Stimulated activated CD8-positive, alpha-beta memory T cell treated with anti-CD3 and anti-CD28 coated beads, Interleukin-15, amount 100 ng/mL, for 1 hour (primary cell): ENCODE measurements around the gene RBM12.
"Not testable (repeated sequence)": the region's sequence is repeated elsewhere in the genome, so short reads cannot be mapped to it uniquely, and the experiment has no call there.

Source experiments
- DNase-seq: peaks from one replicate; pipeline ENCODE4 v3.0.0-alpha.2; 2020; ENCODE audit warnings: low read depth

The RBM12 gene

GRCh38 chr20:35698298-35699126, 33.8 kb upstream of the RBM12 start:
- no peak for DNase-seq

GRCh38 chr20:35697696-35698297, 33.1 kb upstream of the RBM12 start:
- no peak for DNase-seq

- no peak for DNase-seq
Measured at GRCh38 chr20:35695978-35696377, 31.3 kb upstream of the RBM12 start.

- no peak for DNase-seq
Measured at GRCh38 chr20:35695245-35695749, 30.6 kb upstream of the RBM12 start.

- no peak for DNase-seq
Measured at GRCh38 chr20:35690265-35690664, 25.6 kb upstream of the RBM12 start.

GRCh38 chr20:35686872-35687271, 22.2 kb upstream of the RBM12 start:
- not testable (repeated sequence) for DNase-seq

GRCh38 chr20:35685368-35685767, 20.7 kb upstream of the RBM12 start:
- not testable (repeated sequence) for DNase-seq

- no peak for DNase-seq
Measured at GRCh38 chr20:35681960-35682359, 17.3 kb upstream of the RBM12 start.

GRCh38 chr20:35680452-35681183, 15.9 kb upstream of the RBM12 start:
- no peak for DNase-seq

- no peak for DNase-seq
Measured at GRCh38 chr20:35674921-35675320, 10.2 kb upstream of the RBM12 start.

GRCh38 chr20:35673884-35674283, 9.2 kb upstream of the RBM12 start:
- DNase-seq: no peak

GRCh38 chr20:35669681-35670080, 5.0 kb upstream of the RBM12 start:
- no peak for DNase-seq

- DNase-seq: no peak
Measured at GRCh38 chr20:35669221-35669620, 4.5 kb upstream of the RBM12 start.

- DNase-seq: no peak
Measured at GRCh38 chr20:35665949-35666288, 1.2 kb upstream of the RBM12 start.

- peak; percentile 30 for DNase-seq
Measured at GRCh38 chr20:35663516-35664465, 909 bp downstream of the RBM12 start.

- DNase-seq: no peak
Measured at GRCh38 chr20:35662551-35662950, 2.1 kb downstream of the RBM12 start.

GRCh38 chr20:35661908-35662307, 2.8 kb downstream of the RBM12 start:
- no peak for DNase-seq

GRCh38 chr20:35661053-35661452, 3.6 kb downstream of the RBM12 start:
- DNase-seq: no peak

GRCh38 chr20:35660122-35660937, 4.4 kb downstream of the RBM12 start:
- no peak for DNase-seq

- no peak for DNase-seq
Measured at GRCh38 chr20:35657271-35657670, 7.4 kb downstream of the RBM12 start.

GRCh38 chr20:35654415-35654814, 10.3 kb downstream of the RBM12 start:
- DNase-seq: no peak
